Measurements from ENCODE around the gene CLEC16A.

CLEC16A gene

GRCh38 chr16:10993649-10994048, 49.3 kb downstream of the CLEC16A start:
- DNase-seq, result no peak

GRCh38 chr16:10994571-10994970, 50.2 kb downstream of the CLEC16A start:
- DNase-seq, result no peak

- DNase-seq, result no peak
These were observed 51.2 kb downstream of the CLEC16A start for GRCh38 chr16:10995565-10995964.

GRCh38 chr16:10997485-10997884, 53.1 kb downstream of the CLEC16A start:
- no peak for DNase-seq

- no peak for DNase-seq
These were observed 54.9 kb downstream of the CLEC16A start for GRCh38 chr16:10999300-10999699.

GRCh38 chr16:11001611-11002010, 57.2 kb downstream of the CLEC16A start:
- DNase-seq, result no peak

GRCh38 chr16:11003141-11003540, 58.8 kb downstream of the CLEC16A start:
- DNase-seq, result no peak

- DNase-seq, result no peak
These were observed 60.0 kb downstream of the CLEC16A start for GRCh38 chr16:11004351-11004750.

- DNase-seq, result no peak
These were observed 60.7 kb downstream of the CLEC16A start for GRCh38 chr16:11004973-11005610.

- DNase-seq, result no peak
These were observed 61.2 kb downstream of the CLEC16A start for GRCh38 chr16:11005611-11005975.

GRCh38 chr16:11006656-11007055, 62.3 kb downstream of the CLEC16A start:
- no peak for DNase-seq

- DNase-seq, result no peak
These were observed 63.4 kb downstream of the CLEC16A start for GRCh38 chr16:11007714-11008280.

- DNase-seq, result no peak
These were observed 64.8 kb downstream of the CLEC16A start for GRCh38 chr16:11009027-11009755.

- DNase-seq, result no peak
These were observed 66.3 kb downstream of the CLEC16A start for GRCh38 chr16:11010575-11011221.

- no peak for DNase-seq
These were observed 67.0 kb downstream of the CLEC16A start for GRCh38 chr16:11011326-11011725.

GRCh38 chr16:11012841-11013240, 68.5 kb downstream of the CLEC16A start:
- DNase-seq, result no peak

GRCh38 chr16:11014136-11014535, 69.8 kb downstream of the CLEC16A start:
- DNase-seq, result no peak

- no peak for DNase-seq
These were observed 70.7 kb downstream of the CLEC16A start for GRCh38 chr16:11015076-11015475.

- DNase-seq, result no peak
These were observed 71.2 kb downstream of the CLEC16A start for GRCh38 chr16:11015607-11016006.

- no peak for DNase-seq
These were observed 72.2 kb downstream of the CLEC16A start for GRCh38 chr16:11016524-11016988.

- DNase-seq, result no peak
These were observed 72.6 kb downstream of the CLEC16A start for GRCh38 chr16:11016993-11017392.

- no peak for DNase-seq
These were observed 73.1 kb downstream of the CLEC16A start for GRCh38 chr16:11017499-11017898.

GRCh38 chr16:11020388-11020787, 76.0 kb downstream of the CLEC16A start:
- DNase-seq, result no peak

All from DMS153 (cell line).